Mammary epithelial cell (primary cell): ENCODE results near the gene HOXB4.

Source experiments
- EZH2 ChIP-seq: IDR thresholded peaks from 2 replicates; pipeline ENCODE4 v1.6.1; 2012; ENCODE audit warnings: low read length, inconsistent platforms, borderline replicate concordance
- TF ChIP-seq, protein P1 (sequence below), 2 donors: IDR thresholded peaks in 1 of 2; conservative IDR thresholded peaks in 1 of 2; 2 replicates each; pipeline ENCODE4 v1.5.1; 2011 to 2012; ENCODE audit warnings: inconsistent platforms in 2 of 2, low read length in 2 of 2, mild to moderate bottlenecking in 2 of 2, control low read depth in 1 of 2, low read depth in 1 of 2; ENCODE audit not compliant: insufficient read depth in 1 of 2; ENCODE audit errors: extremely low read depth in 1 of 2

DNA sequence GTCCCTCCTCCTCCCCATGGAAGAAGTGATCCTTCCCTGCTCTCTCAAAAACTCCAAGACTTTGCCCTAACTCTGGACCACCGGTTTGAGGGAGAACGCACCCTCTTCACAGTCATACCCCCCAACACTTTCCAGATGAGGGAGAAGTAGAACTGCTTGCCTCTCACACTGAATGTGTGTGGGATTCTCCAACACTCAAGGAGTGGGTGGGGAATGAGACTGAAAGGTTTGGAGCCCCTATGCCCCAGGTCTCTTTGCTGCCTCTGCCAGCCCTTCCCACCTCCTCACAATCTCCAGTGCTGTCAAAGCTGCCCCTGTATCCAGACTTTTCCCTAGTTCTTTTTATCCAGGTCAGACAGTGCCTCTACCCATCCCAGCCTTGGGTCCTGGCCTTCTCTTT lies 11.4 kb downstream of the HOXB4 start:
- TF ChIP-seq, protein P1, sequence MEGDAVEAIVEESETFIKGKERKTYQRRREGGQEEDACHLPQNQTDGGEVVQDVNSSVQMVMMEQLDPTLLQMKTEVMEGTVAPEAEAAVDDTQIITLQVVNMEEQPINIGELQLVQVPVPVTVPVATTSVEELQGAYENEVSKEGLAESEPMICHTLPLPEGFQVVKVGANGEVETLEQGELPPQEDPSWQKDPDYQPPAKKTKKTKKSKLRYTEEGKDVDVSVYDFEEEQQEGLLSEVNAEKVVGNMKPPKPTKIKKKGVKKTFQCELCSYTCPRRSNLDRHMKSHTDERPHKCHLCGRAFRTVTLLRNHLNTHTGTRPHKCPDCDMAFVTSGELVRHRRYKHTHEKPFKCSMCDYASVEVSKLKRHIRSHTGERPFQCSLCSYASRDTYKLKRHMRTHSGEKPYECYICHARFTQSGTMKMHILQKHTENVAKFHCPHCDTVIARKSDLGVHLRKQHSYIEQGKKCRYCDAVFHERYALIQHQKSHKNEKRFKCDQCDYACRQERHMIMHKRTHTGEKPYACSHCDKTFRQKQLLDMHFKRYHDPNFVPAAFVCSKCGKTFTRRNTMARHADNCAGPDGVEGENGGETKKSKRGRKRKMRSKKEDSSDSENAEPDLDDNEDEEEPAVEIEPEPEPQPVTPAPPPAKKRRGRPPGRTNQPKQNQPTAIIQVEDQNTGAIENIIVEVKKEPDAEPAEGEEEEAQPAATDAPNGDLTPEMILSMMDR (conservative IDR thresholded peaks at IDR 0.05 in 1 of 2, IDR thresholded peaks at IDR 0.05 in 1 of 2; ENCODE audit: extremely low read depth in 1 of 2, insufficient read depth in 1 of 2, low read depth in 1 of 2, low read length in 2 of 2): no peak
- TF ChIP-seq EZH2: no peak
